Progenitor cell of endocrine pancreas (in vitro differentiated cells): ENCODE results near the gene JAK3. TPM values are rescaled to one million over a fixed set of nuclear protein-coding genes. Genes with fewer than 3 reads are reported as not detected.

ENCODE experiments used
- DNase-seq: peaks from one replicate; pipeline ENCODE4 v3.0.0; 2021; ENCODE audit warnings: low spot score; ENCODE audit not compliant: unreplicated experiment
- H3K27ac Mint-ChIP-seq: 2 replicates; pipeline ENCODE4 v1.8.0; 2021; ENCODE audit warnings: mild to moderate bottlenecking, moderate library complexity, mixed read lengths
- H3K27me3 Mint-ChIP-seq: 2 replicates; pipeline ENCODE4 v1.8.0; 2021; ENCODE audit warnings: mixed read lengths
- H3K36me3 Mint-ChIP-seq: 2 replicates; pipeline ENCODE4 v1.8.0; 2022; ENCODE audit warnings: mixed read lengths; ENCODE audit not compliant: insufficient read depth
- H3K4me1 Mint-ChIP-seq: 2 replicates; pipeline ENCODE4 v1.8.0; 2021; ENCODE audit warnings: low read depth, mixed read lengths
- H3K4me3 Mint-ChIP-seq: 2 replicates; pipeline ENCODE4 v1.8.0; 2021; ENCODE audit warnings: low read depth, mild to moderate bottlenecking, moderate library complexity, mixed read lengths
- H3K9me3 Mint-ChIP-seq: 2 replicates; pipeline ENCODE4 v1.8.0; 2021; ENCODE audit warnings: low read depth, mixed read lengths
- total RNA-seq: library from RNA; stranded (reverse); gene quantifications from 2 replicates; pipeline ENCODE4 v1.2.1, GENCODE V29; 2021
- TF ChIP-seq, protein P1 (sequence below): fragments of 200-600 bp; sonication (generic); IDR thresholded peaks from one replicate; pipeline ENCODE4 v1.5.0; 2021; ENCODE audit warnings: antibody characterized with exemption, mild to moderate bottlenecking; ENCODE audit not compliant: unreplicated experiment

The JAK3 gene
- total RNA-seq, 1 donor from 2014 or later: 0.74 TPM

DNA sequence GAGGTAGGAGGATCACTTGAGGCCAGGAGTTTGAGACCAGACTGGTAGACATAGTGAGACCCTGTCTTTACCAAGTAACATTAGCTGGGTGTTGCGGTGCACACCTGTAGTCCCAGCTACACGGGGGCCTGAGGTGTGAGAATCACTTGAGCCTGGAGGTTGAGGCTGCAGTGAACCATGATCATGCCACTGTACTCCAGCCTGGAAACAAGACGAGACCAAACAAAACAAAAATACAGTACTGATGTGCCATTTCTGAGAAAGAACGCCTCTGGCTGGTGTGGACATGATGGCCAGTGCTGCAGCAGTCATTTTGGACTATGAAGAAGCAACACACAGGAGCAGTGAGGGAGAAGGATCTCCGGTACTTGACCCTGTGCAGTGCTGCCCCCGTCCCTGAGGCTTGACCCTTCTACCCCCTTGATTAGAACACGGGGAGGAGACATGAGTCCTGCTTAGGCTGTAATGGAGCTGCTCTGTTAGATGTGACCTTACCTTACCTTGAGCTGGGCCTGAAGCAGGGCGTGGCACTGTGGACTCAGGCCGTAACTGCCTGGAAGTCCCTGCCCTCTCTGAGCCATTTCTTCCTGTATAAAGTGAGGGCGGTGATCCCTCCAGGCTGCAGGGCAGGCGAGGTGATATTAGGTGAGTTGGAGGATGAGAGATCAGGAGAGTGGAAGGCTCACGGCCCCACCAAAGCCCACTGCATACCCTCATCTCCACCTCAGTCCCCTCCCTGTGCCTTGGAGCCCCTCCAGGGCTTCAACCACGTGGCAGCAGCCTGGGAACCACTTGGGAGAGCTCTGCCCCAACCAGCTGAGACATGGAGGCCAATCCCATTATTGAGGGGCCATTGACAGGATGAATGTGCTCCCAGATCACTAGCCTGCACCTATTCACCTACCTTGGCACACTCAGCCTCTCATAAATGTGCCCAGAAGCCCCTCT is 17.9 kb upstream of the JAK3 start:
- Mint-ChIP-seq H3K4me3 (no peak overlapping the region), H3K9me3 (no peaks in the 10 kb centered on the region), H3K4me1 (peaks cover 11% of the 10 kb centered on the region), H3K36me3 (peaks cover 15% of the 10 kb centered on the region), H3K27me3 (peaks cover 23% of the 10 kb centered on the region), H3K27ac (peak overlapping the region; percentile 85)
- no peak for DNase-seq
- TF ChIP-seq, protein P1, sequence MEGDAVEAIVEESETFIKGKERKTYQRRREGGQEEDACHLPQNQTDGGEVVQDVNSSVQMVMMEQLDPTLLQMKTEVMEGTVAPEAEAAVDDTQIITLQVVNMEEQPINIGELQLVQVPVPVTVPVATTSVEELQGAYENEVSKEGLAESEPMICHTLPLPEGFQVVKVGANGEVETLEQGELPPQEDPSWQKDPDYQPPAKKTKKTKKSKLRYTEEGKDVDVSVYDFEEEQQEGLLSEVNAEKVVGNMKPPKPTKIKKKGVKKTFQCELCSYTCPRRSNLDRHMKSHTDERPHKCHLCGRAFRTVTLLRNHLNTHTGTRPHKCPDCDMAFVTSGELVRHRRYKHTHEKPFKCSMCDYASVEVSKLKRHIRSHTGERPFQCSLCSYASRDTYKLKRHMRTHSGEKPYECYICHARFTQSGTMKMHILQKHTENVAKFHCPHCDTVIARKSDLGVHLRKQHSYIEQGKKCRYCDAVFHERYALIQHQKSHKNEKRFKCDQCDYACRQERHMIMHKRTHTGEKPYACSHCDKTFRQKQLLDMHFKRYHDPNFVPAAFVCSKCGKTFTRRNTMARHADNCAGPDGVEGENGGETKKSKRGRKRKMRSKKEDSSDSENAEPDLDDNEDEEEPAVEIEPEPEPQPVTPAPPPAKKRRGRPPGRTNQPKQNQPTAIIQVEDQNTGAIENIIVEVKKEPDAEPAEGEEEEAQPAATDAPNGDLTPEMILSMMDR: no peak

DNA sequence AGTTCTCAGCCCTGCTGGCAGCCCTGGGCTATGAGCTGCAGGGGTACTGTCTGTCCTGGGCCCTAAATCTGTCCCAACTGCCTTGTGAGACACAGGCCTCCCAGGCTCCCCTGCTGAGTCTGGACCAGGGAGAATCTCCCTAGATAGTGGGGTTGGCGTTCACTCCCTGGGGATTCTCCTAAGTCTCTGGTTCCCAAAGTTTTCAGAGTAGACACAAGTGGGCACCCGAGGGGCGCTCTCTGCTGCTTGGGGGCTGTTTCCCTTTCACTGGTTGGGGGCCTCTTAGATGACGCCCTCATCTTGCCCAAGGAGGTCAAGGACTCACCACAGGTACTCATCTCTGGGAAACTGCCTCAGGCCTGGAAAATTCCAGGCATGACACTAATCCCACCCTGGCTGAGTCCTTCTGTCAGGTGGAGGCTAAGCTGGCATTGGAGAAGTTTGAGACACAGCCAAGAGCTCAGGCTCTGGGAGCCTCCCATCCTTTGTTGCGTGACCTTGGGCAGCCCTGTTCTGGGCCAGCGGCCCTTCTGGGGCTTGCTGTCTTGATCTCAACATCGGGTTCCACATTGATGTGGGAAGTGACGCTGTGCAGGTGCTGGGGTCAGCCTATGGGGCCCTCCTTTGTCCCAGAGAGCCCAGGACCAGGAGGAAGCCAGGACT is 15.9 kb upstream of the JAK3 start:
- TF ChIP-seq, protein P1: no peak
- no peaks in the 10 kb centered on the region for H3K9me3 Mint-ChIP-seq
- no peak overlapping the region for H3K27ac Mint-ChIP-seq
- no peak overlapping the region for H3K4me3 Mint-ChIP-seq
- DNase-seq: no peak
- H3K4me1 Mint-ChIP-seq: peaks cover 19% of the 10 kb centered on the region
- H3K27me3 Mint-ChIP-seq: peaks cover 9% of the 10 kb centered on the region
- peaks cover 17% of the 10 kb centered on the region for H3K36me3 Mint-ChIP-seq

DNA sequence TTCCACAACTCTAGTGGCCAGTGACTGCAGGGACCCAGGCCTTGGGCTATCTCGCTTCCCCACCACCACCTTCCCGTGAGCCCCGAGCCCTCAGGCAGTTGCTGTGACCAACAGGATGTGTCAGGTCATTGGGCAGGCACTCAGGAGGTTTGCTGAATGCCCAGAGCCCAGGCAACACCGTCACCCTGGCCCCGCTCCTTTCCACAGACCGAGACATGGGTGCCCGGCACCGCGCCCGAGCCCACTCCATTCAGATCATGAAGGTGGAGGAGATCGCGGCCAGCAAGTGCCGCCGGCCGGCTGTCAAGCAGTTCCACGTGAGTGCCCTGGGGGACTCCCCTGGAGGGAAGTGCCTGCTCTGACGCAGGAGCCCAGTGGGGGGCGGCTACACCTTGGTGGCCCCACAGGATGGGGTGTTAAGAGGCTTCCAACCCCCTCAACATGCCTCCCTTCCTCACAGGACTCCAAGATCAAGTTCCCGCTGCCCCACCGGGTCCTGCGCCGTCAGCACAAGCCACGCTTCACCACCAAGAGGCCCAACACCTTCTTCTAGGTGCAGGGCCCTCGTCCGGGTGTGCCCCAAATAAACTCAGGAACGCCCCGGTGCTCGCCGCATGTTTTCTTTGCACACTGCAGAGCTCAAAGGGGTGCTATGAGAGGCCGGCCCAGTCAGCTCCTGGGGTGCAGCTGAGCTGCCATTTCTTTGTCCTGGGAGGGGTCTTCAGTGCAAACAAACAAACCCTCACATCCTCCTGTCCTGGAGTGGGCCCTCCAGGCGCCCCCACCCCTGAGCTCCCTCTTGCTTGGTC is 15.1 kb upstream of the JAK3 start:
- Mint-ChIP-seq H3K9me3 (no peaks in the 10 kb centered on the region), H3K27me3 (peaks cover 5% of the 10 kb centered on the region), H3K4me3 (peak overlapping the region; percentile 37), H3K36me3 (peaks cover 17% of the 10 kb centered on the region), H3K4me1 (peaks cover 19% of the 10 kb centered on the region), H3K27ac (no peak overlapping the region)
- no peak for DNase-seq
- TF ChIP-seq, protein P1: no peak

DNA sequence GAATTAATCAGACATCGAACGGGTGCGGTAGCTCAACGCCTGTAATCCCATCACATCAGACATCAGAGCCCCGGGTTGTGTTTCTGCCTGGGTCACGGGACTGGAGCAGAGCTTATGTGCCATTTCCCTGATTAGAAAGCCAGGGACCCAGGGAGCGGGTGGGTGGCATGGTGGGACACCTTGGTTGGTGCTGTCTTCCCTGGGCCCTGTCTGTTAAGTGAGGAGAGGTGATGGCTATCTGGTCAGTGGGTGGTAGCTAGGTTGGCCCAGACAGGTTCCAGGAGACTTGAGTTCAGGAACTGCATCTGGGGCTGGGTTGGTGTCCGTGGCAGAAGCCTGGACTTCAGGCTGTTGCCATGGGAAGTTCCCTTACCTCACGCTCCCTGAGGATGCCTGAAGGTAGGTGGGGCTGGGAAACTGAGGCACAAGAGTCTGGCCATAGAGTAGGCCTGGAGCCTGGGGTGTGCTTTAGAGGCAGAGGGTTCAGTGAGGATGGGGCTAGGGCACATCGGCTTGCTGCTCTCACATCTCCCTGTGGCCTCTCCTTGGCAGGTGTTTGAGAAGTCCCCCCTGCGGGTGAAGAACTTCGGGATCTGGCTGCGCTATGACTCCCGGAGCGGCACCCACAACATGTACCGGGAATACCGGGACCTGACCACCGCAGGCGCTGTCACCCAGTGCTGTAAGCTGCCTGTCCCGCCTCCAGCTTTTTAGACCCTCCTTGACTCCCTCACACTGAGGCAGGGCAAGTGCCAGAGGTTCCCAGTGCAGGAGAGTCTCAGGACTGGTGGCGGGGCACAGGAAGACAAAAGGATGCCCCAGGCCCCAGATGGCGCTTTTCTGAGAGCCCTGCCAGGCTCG is 14.0 kb upstream of the JAK3 start:
- no peak for DNase-seq
- Mint-ChIP-seq H3K4me3 (peak overlapping the region; percentile 96), H3K9me3 (no peaks in the 10 kb centered on the region), H3K27me3 (peaks cover 3% of the 10 kb centered on the region), H3K27ac (peak overlapping the region; percentile 96), H3K36me3 (peaks cover 17% of the 10 kb centered on the region), H3K4me1 (peaks cover 19% of the 10 kb centered on the region)
- TF ChIP-seq, protein P1: no peak
